OCI-LY7 (cell line): Measurements from ENCODE around the gene SLC24A4.

ENCODE experiments used
- EZH2phosphoT487 ChIP-seq: fragments of 200-600 bp; sonication (generic); IDR thresholded peaks from 2 replicates; pipeline ENCODE4 v1.6.1; 2018; ENCODE audit warnings: low read depth, borderline replicate concordance, mild to moderate bottlenecking, mixed run types, antibody characterized with exemption, low read length, moderate library complexity, mixed read lengths
- TF ChIP-seq, protein P1 (sequence below): fragments of 200-600 bp; sonication (generic); conservative IDR thresholded peaks from 2 replicates; pipeline ENCODE4 v1.5.1; 2014; ENCODE audit warnings: mild to moderate bottlenecking, antibody characterized with exemption, low read length, moderate library complexity, mixed read lengths

- TF ChIP-seq, protein P1, sequence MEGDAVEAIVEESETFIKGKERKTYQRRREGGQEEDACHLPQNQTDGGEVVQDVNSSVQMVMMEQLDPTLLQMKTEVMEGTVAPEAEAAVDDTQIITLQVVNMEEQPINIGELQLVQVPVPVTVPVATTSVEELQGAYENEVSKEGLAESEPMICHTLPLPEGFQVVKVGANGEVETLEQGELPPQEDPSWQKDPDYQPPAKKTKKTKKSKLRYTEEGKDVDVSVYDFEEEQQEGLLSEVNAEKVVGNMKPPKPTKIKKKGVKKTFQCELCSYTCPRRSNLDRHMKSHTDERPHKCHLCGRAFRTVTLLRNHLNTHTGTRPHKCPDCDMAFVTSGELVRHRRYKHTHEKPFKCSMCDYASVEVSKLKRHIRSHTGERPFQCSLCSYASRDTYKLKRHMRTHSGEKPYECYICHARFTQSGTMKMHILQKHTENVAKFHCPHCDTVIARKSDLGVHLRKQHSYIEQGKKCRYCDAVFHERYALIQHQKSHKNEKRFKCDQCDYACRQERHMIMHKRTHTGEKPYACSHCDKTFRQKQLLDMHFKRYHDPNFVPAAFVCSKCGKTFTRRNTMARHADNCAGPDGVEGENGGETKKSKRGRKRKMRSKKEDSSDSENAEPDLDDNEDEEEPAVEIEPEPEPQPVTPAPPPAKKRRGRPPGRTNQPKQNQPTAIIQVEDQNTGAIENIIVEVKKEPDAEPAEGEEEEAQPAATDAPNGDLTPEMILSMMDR, result no peak
- no peak for TF ChIP-seq EZH2phosphoT487
Observed at GRCh38 chr14:92459950-92460421, 137.0 kb downstream of the SLC24A4 start.
